DND-41 (cell line): Measurements from ENCODE around the gene GM2A.
"Not testable (repeated sequence)": the region's sequence is repeated elsewhere in the genome, so short reads cannot be mapped to it uniquely, and the experiment has no call there.

Experiments used
- CTCF ChIP-seq: IDR thresholded peaks from 2 replicates; pipeline ENCODE4 v1.5.1; 2012; ENCODE audit warnings: borderline replicate concordance, low read length, moderate library complexity, mild to moderate bottlenecking; ENCODE audit not compliant: poor library complexity, severe bottlenecking; ENCODE audit errors: extremely low read depth
- EZH2 ChIP-seq: IDR thresholded peaks from 3 replicates; pipeline ENCODE4 v1.6.1; 2012; ENCODE audit warnings: borderline replicate concordance, low read depth, mild to moderate bottlenecking, moderate library complexity, low read length, inconsistent platforms; ENCODE audit not compliant: severe bottlenecking

GRCh38 chr5:151254990-151255389 lies 2.0 kb downstream of the GM2A start:
- not testable (repeated sequence) for TF ChIP-seq CTCF, EZH2
